IPS-15b (cell line): ENCODE results near the gene SEMA3C.

ENCODE experiments used
- H3K27me3 ChIP-seq: one replicate; pipeline ENCODE4 v1.6.1; 2013; ENCODE audit warnings: low read length; ENCODE audit not compliant: control insufficient read depth, insufficient read depth
- H3K36me3 ChIP-seq: one replicate; pipeline ENCODE4 v1.6.1; 2013; ENCODE audit warnings: low read length; ENCODE audit not compliant: control insufficient read depth, insufficient read depth
- H3K4me1 ChIP-seq: one replicate; pipeline ENCODE4 v1.6.1; 2013; ENCODE audit warnings: mild to moderate bottlenecking, low read length; ENCODE audit not compliant: control insufficient read depth, insufficient read depth
- H3K4me3 ChIP-seq: one replicate; pipeline ENCODE4 v1.5.1; 2013; ENCODE audit warnings: low read depth, low read length
- H3K9ac ChIP-seq: one replicate; pipeline ENCODE4 v1.6.1; 2013; ENCODE audit warnings: low read depth, mild to moderate bottlenecking, low read length
- H3K9me3 ChIP-seq: one replicate; pipeline ENCODE4 v1.6.1; 2013; ENCODE audit warnings: mild to moderate bottlenecking, low read length; ENCODE audit not compliant: control insufficient read depth, insufficient read depth

Gene SEMA3C

DNA sequence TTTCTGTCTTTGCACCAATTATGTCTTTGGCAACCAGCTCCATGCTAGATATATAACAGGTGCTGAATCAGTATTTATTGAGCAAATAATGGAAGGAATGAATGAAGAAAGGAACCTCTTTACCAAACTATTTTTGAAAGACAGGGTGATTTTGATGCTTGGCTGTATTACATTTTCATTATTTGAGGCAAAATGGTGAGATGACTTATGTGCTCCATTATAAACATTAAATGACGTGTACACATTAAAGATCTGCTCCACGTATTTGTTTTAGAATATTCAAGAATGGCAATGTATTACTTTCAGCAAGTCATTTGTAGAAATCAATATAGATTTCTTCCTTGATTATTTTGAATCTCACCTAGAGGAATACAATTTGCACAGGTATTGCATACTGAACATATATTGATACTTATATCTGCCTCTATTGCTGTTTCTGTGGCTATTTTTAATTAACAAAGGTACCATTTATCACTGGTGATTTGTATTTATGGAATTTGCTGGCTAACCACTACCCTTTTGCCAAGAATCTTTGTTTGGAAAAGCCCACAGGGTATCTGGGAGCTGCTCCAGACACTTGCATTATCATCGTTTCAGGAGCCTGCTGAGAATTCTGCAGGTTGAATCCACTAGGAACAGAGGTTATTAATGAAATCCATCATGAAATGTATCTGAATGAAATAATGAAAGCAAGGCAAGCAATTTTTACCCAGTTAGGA is 92.2 kb downstream of the SEMA3C start:
- Histone ChIP-seq H3K27me3 (no peaks in the 10 kb centered on the region), H3K4me1 (no peaks in the 10 kb centered on the region), H3K36me3 (no peaks in the 10 kb centered on the region), H3K4me3 (no peak overlapping the region), H3K9ac (no peak overlapping the region), H3K9me3 (no peaks in the 10 kb centered on the region)

DNA sequence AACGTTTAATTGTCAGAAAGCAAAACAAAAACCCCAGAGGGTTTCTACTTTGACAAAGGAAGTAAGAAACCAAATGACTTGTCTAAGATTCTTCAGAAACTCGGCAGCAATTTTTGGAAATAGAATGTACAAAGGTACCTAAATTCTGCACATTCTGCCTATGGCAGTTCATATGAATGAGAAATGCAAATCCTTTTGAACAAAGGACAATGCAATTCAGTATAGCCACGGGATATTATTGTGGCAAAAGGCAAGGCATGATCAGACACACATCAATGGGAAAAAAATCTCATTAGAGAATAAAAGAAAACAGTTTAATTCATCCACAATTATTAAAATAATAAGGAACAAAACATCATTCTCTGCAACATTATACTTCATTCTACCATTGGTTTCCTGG is 93.4 kb downstream of the SEMA3C start:
- Histone ChIP-seq H3K27me3 (no peaks in the 10 kb centered on the region), H3K4me1 (no peaks in the 10 kb centered on the region), H3K9me3 (no peaks in the 10 kb centered on the region)

DNA sequence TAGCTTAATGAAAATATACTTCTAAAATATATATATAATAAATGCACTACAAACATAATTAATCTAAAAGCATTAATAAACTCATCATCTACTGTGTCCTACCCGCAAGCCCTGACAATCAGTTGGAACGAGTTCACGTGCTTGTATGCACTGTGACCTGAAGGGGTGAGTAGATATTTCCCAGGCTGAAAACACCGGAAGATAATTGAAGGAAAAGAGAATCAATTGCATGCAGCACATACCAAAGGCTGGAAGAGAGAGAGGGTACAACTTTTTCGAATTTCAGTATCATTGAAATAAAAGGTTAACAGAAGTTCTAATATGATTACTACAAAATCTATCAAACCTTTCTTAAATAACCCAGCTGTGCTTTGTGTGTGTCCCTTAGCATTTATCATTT is 94.6 kb downstream of the SEMA3C start:
- Histone ChIP-seq H3K36me3 (no peaks in the 10 kb centered on the region), H3K9me3 (no peaks in the 10 kb centered on the region), H3K4me3 (no peak overlapping the region), H3K9ac (no peak overlapping the region), H3K27me3 (no peaks in the 10 kb centered on the region), H3K4me1 (no peaks in the 10 kb centered on the region)

More for the DNA sequence above, 93.4 kb downstream of the SEMA3C start:
- Histone ChIP-seq H3K9ac (no peak overlapping the region), H3K36me3 (no peaks in the 10 kb centered on the region), H3K4me3 (no peak overlapping the region)

DNA sequence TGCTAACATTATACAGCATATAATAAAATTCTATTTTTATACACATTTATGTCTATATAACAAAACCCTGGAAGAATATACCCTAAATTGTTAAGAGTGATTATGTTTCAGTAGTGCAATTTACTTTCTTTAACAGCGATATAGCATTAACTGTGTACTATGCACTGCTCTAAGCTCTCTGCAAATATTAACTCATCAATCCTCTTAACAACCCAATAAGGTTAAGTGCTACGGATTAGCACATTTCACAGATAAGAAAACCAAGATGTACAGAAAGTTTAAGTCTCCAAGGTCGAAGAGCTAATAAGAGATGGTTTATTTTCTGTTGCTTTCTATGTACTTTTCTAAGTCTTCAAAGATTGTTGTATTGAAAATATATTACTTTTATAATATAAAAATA is 95.8 kb downstream of the SEMA3C start:
- H3K9ac ChIP-seq = no peak overlapping the region

DNA sequence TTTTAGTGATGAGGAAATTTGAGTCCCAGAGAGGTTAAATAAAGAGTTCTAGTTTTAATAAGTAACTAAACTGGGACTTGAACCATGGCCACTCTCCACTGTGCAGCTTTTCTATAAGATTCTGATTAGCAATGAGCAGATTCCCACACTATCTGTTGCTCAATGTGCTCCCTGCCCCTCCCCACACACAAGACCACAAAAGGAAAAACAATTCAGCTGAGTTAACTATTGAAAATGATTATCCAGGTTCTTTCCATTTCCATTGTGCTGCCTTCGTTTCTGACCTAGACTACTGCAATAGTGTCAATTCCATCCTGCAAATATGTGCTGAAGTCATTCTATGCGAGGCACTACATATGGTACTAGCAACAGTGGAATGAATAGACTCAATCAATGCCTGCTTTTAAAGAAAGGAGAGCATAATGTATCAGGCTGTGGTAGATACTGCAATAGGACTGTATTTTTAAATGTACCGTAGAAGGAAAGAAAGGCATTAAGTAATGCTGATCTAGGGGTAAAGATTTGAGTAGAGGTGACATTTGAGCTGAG is 97.0 kb downstream of the SEMA3C start:
- H3K27me3 ChIP-seq = no peaks in the 10 kb centered on the region
- no peaks in the 10 kb centered on the region for H3K36me3 ChIP-seq
- H3K4me3 ChIP-seq = no peak overlapping the region
- no peak overlapping the region for H3K9ac ChIP-seq
- no peaks in the 10 kb centered on the region for H3K9me3 ChIP-seq
- H3K4me1 ChIP-seq = no peaks in the 10 kb centered on the region

More for the DNA sequence above, 95.8 kb downstream of the SEMA3C start:
- H3K36me3 ChIP-seq = no peaks in the 10 kb centered on the region
- H3K9me3 ChIP-seq = no peaks in the 10 kb centered on the region
- no peak overlapping the region for H3K4me3 ChIP-seq
- no peaks in the 10 kb centered on the region for H3K4me1 ChIP-seq
- H3K27me3 ChIP-seq = no peaks in the 10 kb centered on the region

DNA sequence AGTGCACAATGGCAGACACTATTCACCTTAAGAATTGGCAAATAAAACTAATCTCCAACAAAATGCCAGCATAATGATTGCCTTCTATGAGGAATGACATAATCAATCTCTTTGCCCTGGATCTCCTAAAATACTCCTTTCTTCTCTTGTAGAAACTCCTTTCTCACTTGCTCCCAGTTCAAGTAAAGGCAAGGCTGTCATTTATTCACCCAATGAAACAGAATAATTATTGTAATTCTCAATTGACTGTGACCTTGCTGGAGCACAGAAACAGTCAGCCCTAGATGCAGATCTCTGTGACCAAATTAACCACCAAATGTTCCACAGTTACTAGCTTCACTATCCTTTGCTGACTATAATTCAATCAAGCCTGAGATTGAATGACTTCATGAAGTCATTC is 99.3 kb downstream of the SEMA3C start:
- Histone ChIP-seq H3K36me3 (no peaks in the 10 kb centered on the region), H3K9me3 (no peaks in the 10 kb centered on the region), H3K9ac (no peak overlapping the region), H3K4me3 (no peak overlapping the region), H3K4me1 (no peaks in the 10 kb centered on the region), H3K27me3 (no peaks in the 10 kb centered on the region)

DNA sequence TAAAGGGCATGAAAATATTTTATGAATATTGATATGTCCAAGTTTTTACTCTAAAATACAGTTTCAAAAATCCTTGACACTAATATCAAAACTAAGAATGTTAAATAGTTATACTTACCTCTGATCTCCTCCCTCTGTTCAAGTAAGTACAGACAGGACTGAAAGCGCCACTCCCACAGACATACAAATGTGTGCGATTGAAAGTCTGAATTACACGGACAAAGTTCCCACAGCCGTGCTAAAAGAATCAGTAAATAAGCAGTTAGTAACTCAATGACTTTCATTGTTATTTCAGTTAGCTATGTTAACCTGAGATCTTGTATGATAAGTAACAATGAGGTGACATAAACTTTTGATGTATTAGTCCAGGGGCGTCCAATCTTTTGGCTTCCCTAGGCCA is 100.7 kb downstream of the SEMA3C start:
- no peak overlapping the region for H3K9ac ChIP-seq
- H3K9me3 ChIP-seq = no peaks in the 10 kb centered on the region
- H3K27me3 ChIP-seq = no peaks in the 10 kb centered on the region
- H3K36me3 ChIP-seq = no peaks in the 10 kb centered on the region
- H3K4me3 ChIP-seq = no peak overlapping the region
- no peaks in the 10 kb centered on the region for H3K4me1 ChIP-seq

DNA sequence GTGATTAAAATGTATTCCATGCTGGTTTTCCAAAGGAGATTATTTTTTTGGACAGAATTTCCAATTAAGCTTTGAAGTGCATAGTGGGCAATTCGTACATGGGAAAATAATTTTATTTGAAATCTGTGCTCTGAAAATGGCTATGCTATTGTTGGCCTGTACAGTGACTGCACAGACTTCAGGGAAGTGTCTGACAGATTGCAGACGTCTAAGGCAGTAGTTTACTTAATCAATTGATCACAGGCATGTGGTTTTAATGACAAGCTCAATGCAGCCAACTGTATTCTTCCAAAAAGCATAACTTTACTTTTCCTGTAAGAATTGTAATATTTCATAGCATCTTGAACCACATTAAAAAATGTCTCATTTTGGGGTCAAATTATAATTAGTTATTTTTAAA is 102.0 kb downstream of the SEMA3C start:
- H3K9me3 ChIP-seq = no peaks in the 10 kb centered on the region
- no peaks in the 10 kb centered on the region for H3K36me3 ChIP-seq
- H3K27me3 ChIP-seq = no peaks in the 10 kb centered on the region
- no peaks in the 10 kb centered on the region for H3K4me1 ChIP-seq
- no peak overlapping the region for H3K9ac ChIP-seq
- no peak overlapping the region for H3K4me3 ChIP-seq

DNA sequence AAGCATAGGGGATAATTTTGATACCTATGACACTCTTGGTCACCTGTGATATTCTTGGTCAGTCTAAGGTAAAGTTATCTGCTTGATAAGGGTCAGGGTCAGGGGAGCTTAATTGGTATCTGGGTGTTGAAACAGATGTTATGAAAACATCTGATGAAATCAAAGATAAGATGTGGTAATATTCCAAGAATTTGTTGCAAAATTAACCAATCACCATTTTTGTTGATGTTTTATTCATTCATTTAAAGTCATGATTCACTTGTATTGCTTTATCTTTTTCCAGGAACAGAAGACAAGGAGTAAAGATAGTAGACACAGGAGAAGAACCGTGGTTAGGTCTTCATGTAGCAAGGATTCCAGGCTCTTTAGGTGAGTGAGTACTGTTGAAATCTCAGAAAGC is 103.1 kb downstream of the SEMA3C start:
- no peaks in the 10 kb centered on the region for H3K36me3 ChIP-seq
- no peak overlapping the region for H3K9ac ChIP-seq
- H3K27me3 ChIP-seq = no peaks in the 10 kb centered on the region
- H3K4me1 ChIP-seq = no peaks in the 10 kb centered on the region
- no peak overlapping the region for H3K4me3 ChIP-seq
- H3K9me3 ChIP-seq = no peaks in the 10 kb centered on the region

DNA sequence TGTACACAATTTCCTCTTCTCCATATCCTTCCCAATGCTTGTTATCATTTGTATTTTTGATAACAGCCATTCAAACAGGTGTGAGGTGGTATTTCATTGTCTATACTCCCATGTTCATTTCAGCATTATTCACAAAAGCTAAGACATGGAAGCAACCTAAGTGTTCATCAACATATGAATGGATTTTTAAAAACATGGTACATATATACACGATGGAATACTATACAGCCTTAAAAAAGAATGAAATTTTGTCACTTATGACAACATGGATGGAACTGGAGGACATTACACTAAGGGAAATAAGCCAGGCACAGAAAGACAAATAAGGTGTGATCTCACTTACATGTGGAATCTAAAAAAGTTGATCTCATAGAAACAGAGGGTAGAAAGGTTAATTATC is 109.3 kb downstream of the SEMA3C start:
- no peaks in the 10 kb centered on the region for H3K36me3 ChIP-seq

DNA sequence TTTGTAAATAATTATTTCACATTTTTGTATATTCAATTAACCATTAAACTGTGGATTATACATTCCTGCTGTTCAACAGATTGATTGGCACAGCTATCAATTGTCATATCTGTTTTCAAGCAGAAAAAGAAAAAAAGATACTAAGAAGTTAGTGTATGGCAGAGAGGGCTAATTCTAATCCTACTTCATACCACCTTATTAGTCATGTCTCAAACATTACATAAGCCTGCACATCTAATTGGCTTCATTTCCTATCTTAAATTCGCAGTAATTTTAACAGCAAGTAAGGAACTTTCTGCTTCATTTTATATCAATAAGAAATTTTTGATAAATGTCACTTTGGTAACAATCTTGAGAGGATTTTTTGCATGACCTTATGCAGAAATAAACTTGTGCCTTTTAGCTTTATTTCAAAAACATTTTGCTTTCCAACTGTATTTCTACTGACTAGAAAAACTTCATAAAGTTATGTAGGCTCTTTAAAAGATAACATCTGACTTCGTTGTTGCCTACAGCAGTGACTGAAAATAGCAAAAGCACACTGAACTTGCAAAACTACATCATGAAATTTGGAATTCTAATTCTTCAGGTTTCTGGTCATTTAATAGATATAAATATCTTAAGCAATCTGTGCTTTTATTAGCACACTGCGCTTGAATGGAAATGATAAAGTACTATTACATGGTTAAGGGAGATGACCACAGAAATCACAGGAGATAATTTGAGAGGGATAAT is 111.5 kb downstream of the SEMA3C start:
- Histone ChIP-seq H3K9me3 (no peaks in the 10 kb centered on the region), H3K27me3 (no peaks in the 10 kb centered on the region), H3K4me3 (no peak overlapping the region), H3K4me1 (no peaks in the 10 kb centered on the region), H3K36me3 (no peaks in the 10 kb centered on the region), H3K9ac (no peak overlapping the region)

More for the DNA sequence above, 109.3 kb downstream of the SEMA3C start:
- Histone ChIP-seq H3K27me3 (no peaks in the 10 kb centered on the region), H3K9me3 (no peaks in the 10 kb centered on the region), H3K4me1 (no peaks in the 10 kb centered on the region), H3K9ac (no peak overlapping the region), H3K4me3 (no peak overlapping the region)

DNA sequence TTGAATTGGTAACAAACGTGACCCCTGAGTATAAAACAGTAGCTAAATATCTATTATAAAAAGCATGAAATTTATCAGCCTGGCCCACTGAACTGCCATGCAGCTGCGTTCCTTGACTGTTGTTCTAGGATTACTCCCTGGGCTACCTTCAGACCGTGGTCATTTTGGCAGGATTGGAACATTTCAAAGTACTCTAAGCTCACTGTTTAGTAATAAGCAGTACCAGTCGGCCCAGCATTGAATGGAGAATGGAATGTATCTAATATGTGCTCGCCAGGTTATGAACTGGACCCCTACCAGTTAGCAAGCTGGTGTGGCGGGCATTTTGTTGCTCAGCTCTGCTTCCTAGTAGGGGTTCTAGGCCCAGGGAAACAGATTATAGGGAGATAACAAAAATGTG is 112.2 kb downstream of the SEMA3C start:
- Histone ChIP-seq H3K9me3 (no peaks in the 10 kb centered on the region), H3K4me3 (no peak overlapping the region), H3K4me1 (no peaks in the 10 kb centered on the region), H3K9ac (no peak overlapping the region), H3K36me3 (no peaks in the 10 kb centered on the region), H3K27me3 (no peaks in the 10 kb centered on the region)
